K562 (cell line): ENCODE measurements around the gene RASD2. TPM values are rescaled to one million over a fixed set of nuclear protein-coding genes. Genes with fewer than 3 reads are reported as not detected.

Experiments used
- ARNT ChIP-seq, 2 experiments: fragments of 450-650 bp; IDR thresholded peaks; 2 replicates each; pipeline ENCODE4 v1.6.1; 2016; ENCODE audit warnings: mild to moderate bottlenecking in 1 of 2
- C11orf30 ChIP-seq: fragments of 450-650 bp; IDR thresholded peaks from 2 replicates; pipeline ENCODE4 v1.6.1; 2016; ENCODE audit warnings: low read depth, mild to moderate bottlenecking
- CC2D1A ChIP-seq: fragments of 450-650 bp; IDR thresholded peaks from 2 replicates; pipeline ENCODE4 v1.6.1; 2017; ENCODE audit warnings: mild to moderate bottlenecking
- DMBX1 ChIP-seq: fragments of 250-450 bp; sonication (Bioruptor Pico); IDR thresholded peaks from 2 replicates; pipeline ENCODE4 v1.8.0; 2022; ENCODE audit warnings: inconsistent platforms, mild to moderate bottlenecking, moderate library complexity, borderline replicate concordance
- FOSL1 ChIP-seq: fragments of 200-800 bp; sonication (Bioruptor generic); conservative IDR thresholded peaks from 2 replicates; pipeline ENCODE4 v1.6.1; 2016; ENCODE audit warnings: missing genetic modification characterization, missing compliant biosample characterization
- GABPA ChIP-seq: fragments of 200-800 bp; sonication (Bioruptor generic); conservative IDR thresholded peaks from 2 replicates; pipeline ENCODE4 v1.6.1; 2016; ENCODE audit warnings: low read depth, missing genetic modification characterization, missing compliant biosample characterization
- HDAC8 ChIP-seq: fragments of 450-650 bp; IDR thresholded peaks from 2 replicates; pipeline ENCODE4 v1.6.1; 2016; ENCODE audit warnings: mild to moderate bottlenecking, missing genetic modification characterization, moderate library complexity, missing compliant biosample characterization
- ILF3 ChIP-seq: fragments of 450-650 bp; IDR thresholded peaks from 2 replicates; pipeline ENCODE4 v1.6.1; 2018; ENCODE audit warnings: antibody characterized with exemption, mild to moderate bottlenecking, moderate library complexity, borderline replicate concordance
- JUNB ChIP-seq: fragments of 450-650 bp; formaldehyde crosslinking; conservative IDR thresholded peaks from 2 replicates; pipeline ENCODE4 v1.4.0; 2020; ENCODE audit warnings: mild to moderate bottlenecking
- KAT2B ChIP-seq: IDR thresholded peaks from one replicate; pipeline ENCODE4 v1.6.1; 2012; ENCODE audit warnings: low read depth, mild to moderate bottlenecking, control low read depth, inconsistent platforms, low read length, moderate library complexity
- MGA ChIP-seq: fragments of 450-650 bp; IDR thresholded peaks from 2 replicates; pipeline ENCODE4 v1.6.1; 2016; ENCODE audit warnings: mild to moderate bottlenecking, moderate library complexity
- NRF1 ChIP-seq, 2 experiments: fragments of 450-650 bp; IDR thresholded peaks in 1 of 2; conservative IDR thresholded peaks in 1 of 2; 2 replicates each; pipeline ENCODE4 v1.6.1; 2014; ENCODE audit warnings: mild to moderate bottlenecking in 2 of 2
- OTX1 ChIP-seq: fragments of 450-650 bp; formaldehyde crosslinking; IDR thresholded peaks from 2 replicates; pipeline ENCODE4 v1.4.0; 2022; ENCODE audit warnings: mild to moderate bottlenecking
- SUPT5H ChIP-seq: fragments of 450-650 bp; IDR thresholded peaks from 2 replicates; pipeline ENCODE4 v1.6.1; 2016
- YBX1 ChIP-seq: fragments of 450-650 bp; IDR thresholded peaks from 2 replicates; pipeline ENCODE4 v1.7.1; 2016; ENCODE audit warnings: mild to moderate bottlenecking
- YY1 ChIP-seq, 3 experiments: IDR thresholded peaks; 2 replicates each; pipeline ENCODE4 v1.6.1; 2011; ENCODE audit warnings: low read length in 2 of 3, mild to moderate bottlenecking in 2 of 3, moderate library complexity in 2 of 3, borderline replicate concordance in 1 of 3, control low read depth in 1 of 3, low read depth in 1 of 3; ENCODE audit not compliant: insufficient read depth in 3 of 3, insufficient replicate concordance in 2 of 3, control insufficient read depth in 1 of 3, insufficient read length in 1 of 3; ENCODE audit errors: extremely low read depth in 1 of 3
- polyA plus RNA-seq, 8 experiments: library from polyadenylated mRNA; depleted of rRNA in 4 of 8; stranded (reverse) in 5 of 8; unstranded in 3 of 8; fragments of >200 nt; fragmentation: Nextera tagmentation in 2 of 8; fragmentation: Illumina TruSeq in 1 of 8; extraction: Ambion mirVana in 2 of 8; extraction: Trizol in 1 of 8; gene quantifications; 2 replicates each; pipeline versions ENCODE4 v1.2.1 to v1.2.3, GENCODE V29; 2011 to 2014; ENCODE audit warnings: inconsistent platforms in 1 of 8, missing spikeins in 1 of 8
- total RNA-seq, 7 experiments: library from RNA; depleted of rRNA in 6 of 7; stranded (reverse); fragments of >200 nt in 6 of 7; fragmentation: Illumina TruSeq in 2 of 7; extraction: Trizol in 2 of 7; gene quantifications; 2 replicates each; pipeline versions ENCODE4 v1.2.1 to v1.2.3, GENCODE V29; 2011 to 2021; ENCODE audit warnings: low replicate concordance in 1 of 7

Gene RASD2
- total and polyA plus RNA-seq, 9 of the 15 experiments (the other 6 are each of a cell fraction or from before 2014, with no cell fraction given): 0.05 TPM; not detected in 8

DNA sequence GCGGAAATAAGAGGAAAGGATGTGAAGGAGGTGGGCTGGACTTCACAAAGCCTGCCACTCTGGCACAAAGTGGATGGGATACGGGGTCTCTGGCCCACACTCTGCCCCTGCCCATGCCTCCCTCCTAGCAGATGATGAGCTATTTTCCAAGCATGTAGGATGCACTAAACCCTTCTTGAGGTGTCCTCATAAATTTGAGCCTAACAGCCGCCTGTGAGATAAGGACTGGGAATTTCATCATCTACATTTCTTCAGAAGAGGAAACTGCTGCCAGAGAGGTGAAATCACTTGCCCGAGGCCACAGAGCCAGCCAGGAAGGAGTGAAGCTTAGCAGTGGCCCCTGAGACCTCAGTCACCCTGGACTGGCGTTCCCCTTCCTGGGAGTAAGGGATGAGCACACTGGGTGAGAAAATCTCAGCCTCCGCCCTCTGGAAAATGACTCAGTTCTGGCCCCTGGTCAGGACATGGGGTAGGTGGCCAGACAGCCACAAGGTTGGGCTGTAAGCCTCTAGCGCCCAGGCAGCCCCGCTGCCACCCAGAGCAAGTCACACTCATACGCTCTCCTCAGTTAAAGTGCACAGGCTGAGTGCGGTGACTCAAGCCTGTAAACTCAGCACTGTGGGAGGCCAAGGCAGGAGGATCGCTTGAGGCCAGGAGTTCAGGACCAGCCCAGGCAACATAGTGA, 48.6 kb downstream of the RASD2 start (continued):
- TF ChIP-seq SUPT5H (no peak), JUNB (no peak), CC2D1A (no peak), KAT2B (no peak), ARNT (IDR thresholded peaks at IDR 0.05) (no peak), FOSL1 (tag) (peak; percentile 61), DMBX1 (CRISPR knock-in tag) (no peak), YBX1 (no peak), MGA (no peak), GABPA (tag) (peak; percentile 61; the same call in 1 of the 2 replicates), ILF3 (no peak), NRF1 (conservative IDR thresholded peaks at IDR 0.05 in 1 of 2, IDR thresholded peaks at IDR 0.05 in 1 of 2) (peak in 1 of 2 experiments; percentile 8; a peak in 2 of 4 replicates), C11orf30 (no peak), OTX1 (CRISPR knock-in tag) (no peak), YY1 (IDR thresholded peaks at IDR 0.05; ENCODE audit: borderline replicate concordance in 1 of 3, control insufficient read depth in 1 of 3, extremely low read depth in 1 of 3, insufficient read depth in 3 of 3, insufficient read length in 1 of 3, insufficient replicate concordance in 2 of 3, low read depth in 1 of 3, low read length in 2 of 3) (no peak), HDAC8 (no peak)
